H1 (cell line): ENCODE measurements around the gene PREX1. TPM values are rescaled to one million over a fixed set of nuclear protein-coding genes. Genes with fewer than 3 reads are reported as not detected.

Experiments
- CTCF ChIA-PET: fragments of 300-600 bp; sonication (Branson Sonifier 250); formaldehyde crosslinking; loops from one replicate; lab custom pipeline; 2021; ENCODE audit not compliant: partially characterized antibody; lab: Charles Lee
- POLR2A ChIA-PET: fragments of 300-600 bp; sonication (Branson Sonifier 250); formaldehyde crosslinking; loops from one replicate; lab custom pipeline; 2021; ENCODE audit warnings: inconsistent platforms; ENCODE audit not compliant: partially characterized antibody; lab: Charles Lee
- DNase-seq, 2 experiments: peaks; one replicate each; pipeline versions ENCODE4 v3.0.0 to v3.0.0-alpha.2; 2010 to 2022; ENCODE audit warnings: low spot score in 2 of 2, low read depth in 1 of 2, mixed read lengths in 1 of 2
- FAIRE-seq: peaks from 2 replicates; lab custom pipeline; 2011; peaks lifted over from hg19 to GRCh38; lab: Jason Lieb, UNC
- H2AFZ ChIP-seq: 2 replicates; pipeline ENCODE4 v1.8.1; 2012; ENCODE audit warnings: low read length, inconsistent platforms
- H2AK5ac ChIP-seq: 2 replicates; pipeline ENCODE4 v1.6.1; 2013; ENCODE audit warnings: low read depth, low read length
- H2BK120ac ChIP-seq: replicated peaks from 2 replicates; pipeline ENCODE3; 2013; ENCODE audit warnings: low read depth, low read length, inconsistent platforms
- H2BK12ac ChIP-seq: 2 replicates; pipeline ENCODE4 v1.6.1; 2013; ENCODE audit warnings: low read depth, low read length
- H2BK15ac ChIP-seq: 2 replicates; pipeline ENCODE4 v1.6.1; 2013; ENCODE audit warnings: low read length
- H2BK20ac ChIP-seq: 2 replicates; pipeline ENCODE4 v1.6.1; 2013; ENCODE audit warnings: low read length
- H2BK5ac ChIP-seq: 2 replicates; pipeline ENCODE4 v1.6.1; 2013; ENCODE audit warnings: low read depth, low read length
- H3K14ac ChIP-seq: 2 replicates; pipeline ENCODE4 v1.6.1; 2013; ENCODE audit warnings: inconsistent platforms; ENCODE audit not compliant: insufficient read length
- H3K18ac ChIP-seq: 2 replicates; pipeline ENCODE4 v1.6.1; 2013; ENCODE audit warnings: low read length; ENCODE audit errors: extremely low read depth
- H3K23ac ChIP-seq: 2 replicates; pipeline ENCODE4 v1.6.1; 2013; ENCODE audit warnings: inconsistent platforms; ENCODE audit not compliant: insufficient read length
- H3K23me2 ChIP-seq: 2 replicates; pipeline ENCODE4 v1.6.1; 2013; ENCODE audit warnings: low read depth, low read length
- H3K27ac ChIP-seq: 2 replicates; pipeline ENCODE4 v1.6.1; 2011; ENCODE audit warnings: low read depth, low read length, inconsistent platforms
- H3K27me3 ChIP-seq, 4 experiments: replicated peaks in 1 of 4; 1 replicate in 1 of 4; 2 replicates in 3 of 4; pipeline versions ENCODE4 v1.6.1 to v1.8.1; 2011 to 2013; ENCODE audit warnings: low read length in 3 of 4, mild to moderate bottlenecking in 3 of 4, inconsistent platforms in 2 of 4, mixed read lengths in 2 of 4, moderate library complexity in 1 of 4; ENCODE audit not compliant: control insufficient read depth in 3 of 4, insufficient read depth in 3 of 4; ENCODE audit errors: extremely low read depth in 1 of 4
- H3K36me3 ChIP-seq, 4 experiments: 2 replicates each; pipeline versions ENCODE4 v1.6.1 to v1.8.1; 2011 to 2013; ENCODE audit warnings: mild to moderate bottlenecking in 4 of 4, low read length in 3 of 4, moderate library complexity in 2 of 4, control low read depth in 1 of 4, inconsistent platforms in 1 of 4; ENCODE audit not compliant: insufficient read depth in 4 of 4, control insufficient read depth in 2 of 4
- H3K4ac ChIP-seq: replicated peaks from 2 replicates; pipeline ENCODE3; 2013; ENCODE audit warnings: low read length, low read depth, mixed read lengths, inconsistent platforms; ENCODE audit not compliant: insufficient read length
- H3K4me1 ChIP-seq, 4 experiments: replicated peaks in 1 of 4; 1 replicate in 1 of 4; 2 replicates in 3 of 4; pipeline versions ENCODE4 v1.6.1 to v1.8.1; 2011 to 2013; ENCODE audit warnings: low read length in 3 of 4, inconsistent platforms in 2 of 4, mixed read lengths in 1 of 4; ENCODE audit not compliant: insufficient read depth in 4 of 4, control insufficient read depth in 3 of 4
- H3K4me2 ChIP-seq, 2 experiments: 2 replicates each; pipeline versions ENCODE4 v1.6.1 to v1.8.1; 2011 to 2013; ENCODE audit warnings: low read depth in 2 of 2, low read length in 2 of 2, control low read depth in 1 of 2, inconsistent platforms in 1 of 2, mild to moderate bottlenecking in 1 of 2; ENCODE audit not compliant: insufficient read depth in 1 of 2
- H3K4me3 ChIP-seq, 4 experiments: fragments of 200-600, 300-600 bp in 1 of 4; sonication (generic), shearing (Covaris generic), sonication (Bioruptor Twin) in 1 of 4; 2 replicates each; pipeline versions ENCODE4 v1.5.1 to v1.8.1; 2011 to 2016; ENCODE audit warnings: low read length in 4 of 4, low read depth in 3 of 4, control low read depth in 2 of 4, inconsistent platforms in 2 of 4, mild to moderate bottlenecking in 2 of 4, mixed read lengths in 1 of 4, moderate library complexity in 1 of 4; ENCODE audit not compliant: insufficient read depth in 2 of 4; ENCODE audit errors: extremely low read depth in 1 of 4
- H3K56ac ChIP-seq: replicated peaks from 2 replicates; pipeline ENCODE3; 2013; ENCODE audit warnings: low read depth, mild to moderate bottlenecking, mixed read lengths, low read length, inconsistent platforms; ENCODE audit not compliant: insufficient read length
- H3K79me1 ChIP-seq: 2 replicates; pipeline ENCODE4 v1.6.1; 2013; ENCODE audit warnings: low read depth, low read length, control low read depth
- H3K79me2 ChIP-seq, 2 experiments: 2 replicates each; pipeline versions ENCODE4 v1.6.1 to v1.8.1; 2012 to 2013; ENCODE audit warnings: low read length in 2 of 2, mild to moderate bottlenecking in 2 of 2, inconsistent platforms in 1 of 2; ENCODE audit not compliant: insufficient read depth in 2 of 2, control insufficient read depth in 1 of 2
- H3K9ac ChIP-seq, 4 experiments: replicated peaks in 1 of 4; 1 replicate in 1 of 4; 2 replicates in 3 of 4; pipeline versions ENCODE4 v1.6.1 to v1.8.1; 2011 to 2013; ENCODE audit warnings: low read depth in 3 of 4, low read length in 3 of 4, control low read depth in 2 of 4, mild to moderate bottlenecking in 2 of 4, moderate library complexity in 2 of 4, inconsistent platforms in 1 of 4; ENCODE audit errors: extremely low read depth in 1 of 4
- H3K9me3 ChIP-seq, 2 experiments: 2 replicates each; pipeline versions ENCODE4 v1.6.1 to v1.8.1; 2012 to 2013; ENCODE audit warnings: mild to moderate bottlenecking in 2 of 2, moderate library complexity in 2 of 2, control low read depth in 1 of 2, inconsistent platforms in 1 of 2, low read depth in 1 of 2, low read length in 1 of 2, mixed read lengths in 1 of 2; ENCODE audit not compliant: insufficient read depth in 2 of 2
- H4K20me1 ChIP-seq, 2 experiments: replicated peaks in 1 of 2; 2 replicates each; pipeline versions ENCODE3 to v1.8.1; 2011 to 2013; ENCODE audit warnings: inconsistent platforms in 2 of 2, low read length in 2 of 2, mild to moderate bottlenecking in 1 of 2; ENCODE audit not compliant: insufficient read depth in 2 of 2, control insufficient read depth in 1 of 2
- H4K5ac ChIP-seq: 2 replicates; pipeline ENCODE4 v1.6.1; 2013; ENCODE audit warnings: low read length, low read depth, mixed read lengths, inconsistent platforms; ENCODE audit not compliant: insufficient read length
- H4K8ac ChIP-seq: 2 replicates; pipeline ENCODE4 v1.8.0; 2013; ENCODE audit warnings: mild to moderate bottlenecking, moderate library complexity, low read length, inconsistent platforms; ENCODE audit not compliant: insufficient read depth; ENCODE audit errors: extremely low read depth
- H4K91ac ChIP-seq: replicated peaks from 2 replicates; pipeline ENCODE3; 2013; ENCODE audit warnings: low read length, mixed read lengths, inconsistent platforms; ENCODE audit not compliant: insufficient read length
- NRF1 ChIP-seq: IDR thresholded peaks from 2 replicates; pipeline ENCODE4 v1.6.1; 2011; ENCODE audit warnings: mild to moderate bottlenecking, low read depth, low read length, improper control_type of control experiment
- RAD21 ChIP-seq, 2 experiments: IDR thresholded peaks in 1 of 2; conservative IDR thresholded peaks in 1 of 2; 2 replicates each; pipeline ENCODE4 v1.6.1; 2011; ENCODE audit warnings: low read depth in 2 of 2, low read length in 2 of 2, improper control_type of control experiment in 1 of 2, inconsistent platforms in 1 of 2, mild to moderate bottlenecking in 1 of 2, moderate library complexity in 1 of 2
- WGBS, 2 experiments: shearing (Covaris generic) in 1 of 2; methylation state at CpG; one replicate each; pipeline versions ENCODE4 v1.1.6 to v1.1.7; 2013 to 2015; ENCODE audit warnings: low lambda C conversion rate in 2 of 2, mixed read lengths in 2 of 2, inconsistent platforms in 1 of 2, low coverage in 1 of 2, missing lambda C conversion rate in 1 of 2; ENCODE audit not compliant: insufficient replicate concordance in 2 of 2, insufficient coverage in 1 of 2, insufficient read length in 1 of 2; ENCODE audit errors: extremely low coverage in 1 of 2, missing lambda C conversion rate in 1 of 2; 5-methylcytosine and 5-hydroxymethylcytosine counted together
- polyA plus RNA-seq, 7 experiments: library from polyadenylated mRNA; depleted of rRNA in 3 of 7; stranded (reverse) in 5 of 7; unstranded in 2 of 7; fragments of >200 nt in 5 of 7; fragments of 200-250 nt in 2 of 7; gene quantifications; 1 replicate in 5 of 7; 2 replicates in 1 of 7; 4 replicates in 1 of 7; pipeline versions ENCODE4 v1.2.1 to v1.2.3, GENCODE V29; 2011 to 2013; ENCODE audit warnings: missing spikeins in 2 of 7, mixed read lengths in 2 of 7
- total RNA-seq: library from RNA; stranded (reverse); fragmentation: NEBNext Ultra II Directional; extraction: Animal tissue kit (Norgen Biotek cat#: 25700); gene quantifications from 2 replicates; pipeline ENCODE4 v1.2.1, GENCODE V29; 2021

The PREX1 gene
- total and polyA plus RNA-seq, 2 of the 8 experiments (the other 6 are each of a cell fraction or from before 2014, with no cell fraction given), result 10.7 to 12.8 TPM

DNA sequence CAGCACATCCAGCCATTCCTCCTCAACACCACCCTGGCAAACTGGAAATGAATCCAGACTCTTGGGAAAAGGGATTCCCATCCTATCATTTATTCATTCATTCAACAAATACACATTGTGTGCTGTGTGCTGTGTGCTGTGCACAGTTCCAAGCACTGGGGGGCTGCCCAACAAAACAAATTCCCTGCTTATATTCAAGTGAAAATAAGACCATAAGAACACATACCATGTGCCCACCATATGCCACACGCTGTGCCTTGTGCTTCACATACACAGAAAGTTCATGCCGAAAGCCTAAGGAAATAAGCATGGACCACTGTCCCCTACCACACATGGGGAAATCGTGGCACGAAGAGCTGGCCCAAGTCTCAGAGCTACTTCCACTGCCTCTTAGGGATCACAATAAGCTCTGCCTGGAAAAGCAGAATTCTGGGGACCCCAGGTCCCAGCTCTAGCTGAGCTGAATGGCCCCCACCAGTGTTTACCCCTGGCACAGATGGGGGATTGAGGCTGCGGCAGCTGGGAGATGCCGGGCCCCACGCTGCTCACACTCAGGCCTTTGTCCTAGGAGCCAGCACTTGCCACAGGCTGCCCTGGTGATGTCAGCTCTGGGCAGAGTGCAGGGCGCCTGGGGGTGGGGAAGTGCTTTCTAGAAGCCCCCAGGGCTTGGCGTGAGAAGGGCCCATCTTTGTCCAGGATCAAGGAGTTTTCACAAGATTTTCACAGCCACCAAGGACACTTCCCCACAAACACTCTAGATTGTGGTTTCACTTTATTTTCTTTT lies 99.6 kb downstream of the PREX1 start:
- Histone ChIP-seq H3K23ac (no peak overlapping the region), H3K79me2 (no peaks in the 10 kb centered on the region), H3K4me3 (no peak overlapping the region), H4K5ac (no peak overlapping the region), H2BK5ac (no peak overlapping the region), H3K4ac (no peak overlapping the region), H3K14ac (no peak overlapping the region), H2BK15ac (no peak overlapping the region), H2AFZ (no peak overlapping the region), H2BK12ac (no peak overlapping the region; the same call in 1 of the 2 replicates), H3K4me2 (no peak overlapping the region), H3K27ac (no peak overlapping the region), H3K79me1 (no peaks in the 10 kb centered on the region; the same call in 1 of the 2 replicates), H2BK120ac (no peak overlapping the region), H2BK20ac (no peak overlapping the region), H4K20me1 (no peaks in the 10 kb centered on the region), H3K18ac (no peak overlapping the region), H3K27me3 (no peaks in the 10 kb centered on the region; a peak in 1 of 7 replicates), H3K9me3 (no peaks in the 10 kb centered on the region), H3K23me2 (peaks cover 2% of the 10 kb centered on the region; the same call in 1 of the 2 replicates), H2AK5ac (peak overlapping the region; percentile 34; the same call in 1 of the 2 replicates), H4K91ac (no peak overlapping the region), H3K36me3 (no peaks in the 10 kb centered on the region; a peak in 2 of 8 replicates), H3K4me1 (peaks cover 3 to 5% (median 5%) of the 10 kb centered on the region in 4 experiments; a peak in 5 of 7 replicates), H4K8ac (no peak overlapping the region), H3K9ac (no peak overlapping the region), H3K56ac (no peak overlapping the region)
- no peak for FAIRE-seq
- TF ChIP-seq NRF1 (no peak), RAD21 (IDR thresholded peaks at IDR 0.05 in 1 of 2, conservative IDR thresholded peaks at IDR 0.05 in 1 of 2; ENCODE audit: low read depth in 2 of 2, low read length in 2 of 2) (peak in 1 of 2 experiments; percentile 14; a peak in 1 of 4 replicates)
- WGBS, 2 experiments, result 88% methylated on average over 9 of the region's 9 CpGs; no CpG with 5 or more reads in 1 of the 2 experiments
- POLR2A ChIA-PET, result interaction anchor here (0.5 kb wide), 1 partner anchor 383 kb away, joined by 3 read pairs; no protein-coding TSS in a partner anchor
- no peak for DNase-seq
- CTCF ChIA-PET, result interaction anchor here (1.1 to 1.3 kb wide), 3 partner anchors 18 to 71 kb away, joined by 3 to 5 read pairs (median 4); no protein-coding TSS in a partner anchor
